Gastrocnemius medialis (tissue), 4 donors: ENCODE results near the gene RBFOX1.

Experiments
- CTCF ChIP-seq, 5 experiments: fragments of 450-650 bp in 3 of 5; fragments of 200-600 bp in 2 of 5; sonication (generic) in 2 of 5; IDR thresholded peaks in 4 of 5; conservative IDR thresholded peaks in 1 of 5; 1 replicate in 4 of 5; 2 replicates in 1 of 5; pipeline ENCODE4 v1.5.1; 2016 to 2019; ENCODE audit warnings: antibody characterized with exemption in 5 of 5, mild to moderate bottlenecking in 3 of 5, moderate library complexity in 3 of 5
- POLR2A ChIP-seq, 2 donors: fragments of 450-650 bp; IDR thresholded peaks; one replicate each; pipeline ENCODE4 v1.6.1; 2017; ENCODE audit warnings: antibody characterized with exemption in 2 of 2, mild to moderate bottlenecking in 2 of 2, moderate library complexity in 2 of 2

GRCh38 chr16:7313170-7313569 lies 19.5 kb upstream of the RBFOX1 start:
- no peak for TF ChIP-seq POLR2A (IDR thresholded peaks at IDR 0.05)
- TF ChIP-seq CTCF (IDR thresholded peaks at IDR 0.05 in 4 of 5, conservative IDR thresholded peaks at IDR 0.05 in 1 of 5) = peak; percentile 17 to 63 (median 32)
